Astrocyte of the spinal cord (primary cell): ENCODE data around the gene ACVRL1.
A peak's percentile ranks its signal among the peaks of the same experiment; 100 is the strongest.

ENCODE experiments used
- DNase-seq: peaks from one replicate; pipeline ENCODE4 v3.0.0; 2011; ENCODE audit warnings: low read depth, low spot score
- H3K4me3 ChIP-seq: 2 replicates; pipeline ENCODE4 v1.5.1; 2011; ENCODE audit warnings: low read depth, mild to moderate bottlenecking, low read length, moderate library complexity
- in situ Hi-C: cut with HindIII; loops from 2 replicates; pipeline ENCODE4 v1.10.0; 2017; ENCODE audit warnings: low sequenced_read_pairs
- TF ChIP-seq, protein P1 (sequence below): IDR thresholded peaks from 2 replicates; pipeline ENCODE4 v1.5.1; 2012; ENCODE audit warnings: low read depth, mild to moderate bottlenecking, low read length, inconsistent platforms

The ACVRL1 gene

DNA sequence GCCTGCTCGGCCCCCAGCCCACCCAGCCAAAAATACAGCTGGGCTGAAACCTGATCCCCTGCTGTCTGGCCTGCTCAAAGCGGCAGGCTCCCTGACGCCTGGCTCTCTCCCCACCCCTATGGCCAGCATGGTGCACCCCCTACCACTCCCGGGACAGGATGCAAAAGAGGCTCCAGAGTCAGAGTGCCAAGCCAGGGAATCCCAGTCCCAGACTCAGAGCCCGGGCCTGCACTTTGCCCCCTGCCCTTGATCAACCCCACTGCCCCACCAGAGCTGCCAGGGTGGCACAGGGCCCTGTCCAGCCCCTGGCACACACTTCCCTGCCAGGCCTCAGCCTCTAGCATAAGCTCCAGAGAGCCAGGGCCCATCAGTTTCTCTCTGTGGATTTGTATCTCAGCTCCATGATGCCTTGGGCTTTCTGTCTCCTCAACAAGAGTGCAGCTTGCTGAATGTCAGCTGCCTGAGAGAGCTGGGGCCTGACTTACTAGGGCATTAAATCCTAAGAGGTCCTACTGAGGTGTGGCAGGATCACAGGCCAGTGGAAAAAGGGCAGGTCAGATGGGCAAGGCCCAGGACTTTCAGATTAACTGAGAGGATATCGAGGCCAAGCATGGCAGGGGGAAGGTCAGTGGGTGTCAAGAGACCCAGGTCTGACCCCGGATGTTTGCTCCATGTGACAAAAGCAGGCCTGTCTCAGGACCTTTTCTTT is 13.9 kb downstream of the ACVRL1 start:
- TF ChIP-seq, protein P1, sequence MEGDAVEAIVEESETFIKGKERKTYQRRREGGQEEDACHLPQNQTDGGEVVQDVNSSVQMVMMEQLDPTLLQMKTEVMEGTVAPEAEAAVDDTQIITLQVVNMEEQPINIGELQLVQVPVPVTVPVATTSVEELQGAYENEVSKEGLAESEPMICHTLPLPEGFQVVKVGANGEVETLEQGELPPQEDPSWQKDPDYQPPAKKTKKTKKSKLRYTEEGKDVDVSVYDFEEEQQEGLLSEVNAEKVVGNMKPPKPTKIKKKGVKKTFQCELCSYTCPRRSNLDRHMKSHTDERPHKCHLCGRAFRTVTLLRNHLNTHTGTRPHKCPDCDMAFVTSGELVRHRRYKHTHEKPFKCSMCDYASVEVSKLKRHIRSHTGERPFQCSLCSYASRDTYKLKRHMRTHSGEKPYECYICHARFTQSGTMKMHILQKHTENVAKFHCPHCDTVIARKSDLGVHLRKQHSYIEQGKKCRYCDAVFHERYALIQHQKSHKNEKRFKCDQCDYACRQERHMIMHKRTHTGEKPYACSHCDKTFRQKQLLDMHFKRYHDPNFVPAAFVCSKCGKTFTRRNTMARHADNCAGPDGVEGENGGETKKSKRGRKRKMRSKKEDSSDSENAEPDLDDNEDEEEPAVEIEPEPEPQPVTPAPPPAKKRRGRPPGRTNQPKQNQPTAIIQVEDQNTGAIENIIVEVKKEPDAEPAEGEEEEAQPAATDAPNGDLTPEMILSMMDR: no peak
- no peak for DNase-seq
- in situ Hi-C loops: no loop called here
- no peak overlapping the region for H3K4me3 ChIP-seq

DNA sequence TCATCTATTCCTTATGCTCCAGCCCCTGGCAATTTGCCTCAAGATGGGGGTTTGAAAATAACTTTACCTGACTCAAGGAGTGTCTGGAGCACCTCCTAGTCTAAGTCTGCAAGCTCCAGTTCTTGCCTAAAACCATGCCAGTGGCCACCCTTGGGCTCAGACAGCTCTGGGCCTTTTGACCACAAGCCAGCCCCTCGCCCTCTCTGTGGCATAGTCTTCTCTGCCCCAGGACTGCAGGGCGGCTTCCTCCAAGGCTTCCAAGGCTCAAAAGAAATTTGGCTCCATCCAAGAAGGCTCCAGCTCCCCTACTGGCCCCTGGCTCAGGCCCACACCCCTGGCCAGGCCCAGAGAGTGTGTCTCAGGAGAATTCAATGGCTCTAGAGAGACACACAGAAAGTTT is 14.8 kb downstream of the ACVRL1 start:
- TF ChIP-seq, protein P1: no peak
- in situ Hi-C loops: no loop called here
- DNase-seq: no peak
- no peak overlapping the region for H3K4me3 ChIP-seq

DNA sequence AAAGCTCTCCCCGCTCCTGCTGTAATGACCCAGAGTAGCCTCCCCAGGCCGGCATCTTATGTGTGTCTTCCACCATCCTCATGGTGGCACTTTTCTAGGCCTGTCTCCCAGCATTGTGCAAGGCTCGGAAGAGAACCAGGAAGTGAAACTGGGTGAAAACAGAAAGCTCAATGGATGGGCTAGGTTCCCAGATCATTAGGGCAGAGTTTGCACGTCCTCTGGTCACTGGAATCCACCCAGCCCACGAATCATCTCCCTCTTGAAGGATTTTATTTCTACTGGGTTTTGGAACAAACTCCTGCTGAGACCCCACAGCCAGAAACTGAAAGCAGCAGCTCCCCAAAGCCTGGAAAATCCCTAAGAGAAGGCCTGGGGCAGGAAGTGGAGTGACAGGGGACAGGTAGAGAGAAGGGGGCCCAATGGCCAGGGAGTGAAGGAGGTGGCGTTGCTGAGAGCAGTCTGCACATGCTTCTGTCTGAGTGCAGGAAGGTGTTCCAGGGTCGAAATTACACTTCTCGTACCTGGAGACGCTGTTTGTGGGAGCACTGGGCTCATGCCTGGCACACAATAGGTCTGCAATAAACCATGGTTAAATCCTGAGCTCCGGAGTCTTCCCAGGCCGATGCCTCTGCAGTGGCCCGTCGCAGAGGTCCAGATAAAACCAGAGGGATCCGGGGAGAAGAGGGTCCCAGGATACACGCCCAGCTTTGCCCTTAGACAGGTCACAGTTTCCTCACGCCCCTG is 15.6 kb downstream of the ACVRL1 start:
- in situ Hi-C loops: no loop called here
- DNase-seq: peak; percentile 47
- no peak overlapping the region for H3K4me3 ChIP-seq
- TF ChIP-seq, protein P1: no peak

DNA sequence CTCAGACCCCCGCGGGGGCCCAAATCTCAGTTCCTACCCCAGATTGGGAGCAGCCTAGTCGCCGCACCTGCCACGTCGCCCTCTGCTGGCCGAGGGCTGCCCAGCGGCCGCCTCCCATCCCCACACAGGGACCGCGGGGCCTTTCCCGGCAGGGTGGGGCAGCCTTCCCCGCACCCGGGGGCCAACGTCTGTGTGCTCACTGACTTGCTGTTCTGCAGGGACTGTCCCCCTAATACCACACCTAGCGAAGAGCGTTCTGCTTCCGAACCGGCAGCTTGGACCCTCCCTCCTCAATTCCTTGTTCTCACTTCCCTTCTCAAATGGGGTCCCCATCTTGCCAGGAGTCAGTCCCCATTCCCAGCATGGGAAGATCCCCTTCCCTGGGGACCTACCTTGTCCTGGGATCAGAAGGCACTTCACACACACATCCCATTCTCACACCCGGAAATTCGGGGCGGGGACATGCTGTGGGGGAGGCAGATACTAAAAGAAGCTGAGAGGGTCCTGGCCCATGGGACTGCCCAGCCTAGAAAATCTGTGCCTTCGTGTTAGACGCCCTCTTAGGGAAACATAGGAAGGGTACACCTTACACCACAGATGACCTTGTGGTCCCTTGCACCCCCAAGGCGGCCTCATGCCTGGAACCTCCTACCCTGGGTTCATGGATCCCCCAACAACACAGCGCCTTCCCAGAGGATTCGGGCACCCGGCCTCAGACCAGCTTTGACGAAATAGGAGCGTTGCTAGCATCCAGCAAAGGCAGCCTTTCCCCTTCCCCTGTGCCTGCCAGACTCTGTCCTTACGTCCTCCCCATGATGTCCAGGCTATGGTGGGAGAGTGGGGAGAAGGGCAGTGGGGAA is 16.4 kb downstream of the ACVRL1 start:
- TF ChIP-seq, protein P1: peak; percentile 90
- H3K4me3 ChIP-seq: no peak overlapping the region
- no peak for DNase-seq
- in situ Hi-C loops: no loop called here

DNA sequence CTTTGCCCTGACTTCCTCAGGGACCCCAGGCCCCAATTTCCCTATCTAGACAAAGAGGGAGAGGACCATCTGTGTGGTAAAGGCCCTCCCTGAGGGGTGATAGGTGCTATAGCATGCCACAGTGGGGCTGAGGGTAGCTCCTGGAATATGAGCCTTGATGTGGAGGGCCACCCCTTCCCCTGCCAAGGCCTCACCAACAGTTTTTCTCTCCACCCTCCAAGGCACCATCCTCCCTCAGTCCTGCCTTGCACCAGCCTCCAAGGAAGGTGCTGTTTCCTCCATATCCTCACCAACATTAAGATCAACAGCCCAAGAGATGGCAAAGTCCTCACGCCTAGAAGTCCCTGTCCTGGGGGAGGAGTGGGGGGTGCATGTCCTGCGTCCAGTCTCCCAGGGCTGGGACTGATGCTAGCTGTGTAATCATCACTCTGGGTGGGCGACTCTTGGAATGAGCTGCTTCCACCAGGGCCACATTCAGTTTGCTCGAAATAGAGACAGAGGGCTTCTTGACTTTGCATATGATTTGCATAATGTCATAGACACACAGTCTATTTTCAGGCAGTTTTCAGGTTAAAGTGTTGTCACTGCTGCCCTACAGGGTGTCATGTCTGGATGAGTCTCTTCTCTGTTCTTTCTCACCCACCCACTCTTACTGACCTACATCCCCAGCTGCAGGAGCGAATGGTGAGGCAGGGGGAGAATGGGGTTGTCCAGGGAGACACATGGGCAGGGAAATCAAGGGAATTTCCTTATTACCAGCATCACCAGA is 17.4 kb downstream of the ACVRL1 start:
- no peak for DNase-seq
- in situ Hi-C loops: no loop called here
- H3K4me3 ChIP-seq: no peak overlapping the region
- TF ChIP-seq, protein P1: no peak
